Measurements from ENCODE around the gene MRPS18B.

GRCh38 chr6:30643656-30644055 is 26.0 kb downstream of the MRPS18B start:
- TF ChIP-seq, protein P1, sequence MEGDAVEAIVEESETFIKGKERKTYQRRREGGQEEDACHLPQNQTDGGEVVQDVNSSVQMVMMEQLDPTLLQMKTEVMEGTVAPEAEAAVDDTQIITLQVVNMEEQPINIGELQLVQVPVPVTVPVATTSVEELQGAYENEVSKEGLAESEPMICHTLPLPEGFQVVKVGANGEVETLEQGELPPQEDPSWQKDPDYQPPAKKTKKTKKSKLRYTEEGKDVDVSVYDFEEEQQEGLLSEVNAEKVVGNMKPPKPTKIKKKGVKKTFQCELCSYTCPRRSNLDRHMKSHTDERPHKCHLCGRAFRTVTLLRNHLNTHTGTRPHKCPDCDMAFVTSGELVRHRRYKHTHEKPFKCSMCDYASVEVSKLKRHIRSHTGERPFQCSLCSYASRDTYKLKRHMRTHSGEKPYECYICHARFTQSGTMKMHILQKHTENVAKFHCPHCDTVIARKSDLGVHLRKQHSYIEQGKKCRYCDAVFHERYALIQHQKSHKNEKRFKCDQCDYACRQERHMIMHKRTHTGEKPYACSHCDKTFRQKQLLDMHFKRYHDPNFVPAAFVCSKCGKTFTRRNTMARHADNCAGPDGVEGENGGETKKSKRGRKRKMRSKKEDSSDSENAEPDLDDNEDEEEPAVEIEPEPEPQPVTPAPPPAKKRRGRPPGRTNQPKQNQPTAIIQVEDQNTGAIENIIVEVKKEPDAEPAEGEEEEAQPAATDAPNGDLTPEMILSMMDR (IDR thresholded peaks at IDR 0.05; ENCODE audit: low read depth, low read length): no peak
- TF ChIP-seq POLR2A (IDR thresholded peaks at IDR 0.05; ENCODE audit: extremely low read depth, insufficient read length): no peak
- TF ChIP-seq, protein P2, sequence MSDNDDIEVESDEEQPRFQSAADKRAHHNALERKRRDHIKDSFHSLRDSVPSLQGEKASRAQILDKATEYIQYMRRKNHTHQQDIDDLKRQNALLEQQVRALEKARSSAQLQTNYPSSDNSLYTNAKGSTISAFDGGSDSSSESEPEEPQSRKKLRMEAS (IDR thresholded peaks at IDR 0.05; ENCODE audit: low read depth, low read length): no peak
